Activated naive CD8-positive, alpha-beta T cell (primary cell): ENCODE data around the gene HECW1.

Experiments used
- H3K27ac Mint-ChIP-seq: one replicate; pipeline ENCODE4 v1.8.0; 2021; ENCODE audit warnings: mixed read lengths
- H3K27me3 Mint-ChIP-seq: one replicate; pipeline ENCODE4 v1.8.0; 2021; ENCODE audit warnings: mixed read lengths
- H3K36me3 Mint-ChIP-seq: one replicate; pipeline ENCODE4 v1.8.0; 2021; ENCODE audit warnings: mixed read lengths
- H3K4me1 Mint-ChIP-seq: one replicate; pipeline ENCODE4 v1.8.0; 2021; ENCODE audit warnings: low read depth, mixed read lengths
- H3K4me3 Mint-ChIP-seq: one replicate; pipeline ENCODE4 v1.8.0; 2021; ENCODE audit warnings: mild to moderate bottlenecking, mixed read lengths
- H3K9me3 Mint-ChIP-seq: one replicate; pipeline ENCODE4 v1.8.0; 2021; ENCODE audit warnings: low read depth, mixed read lengths

The HECW1 gene

GRCh38 chr7:43600056-43600455 lies 487.6 kb downstream of the HECW1 start:
- Mint-ChIP-seq H3K27ac (peak overlapping the region; percentile 74), H3K36me3 (peaks cover 8% of the 10 kb centered on the region), H3K4me3 (peak overlapping the region; percentile 59), H3K27me3 (no peaks in the 10 kb centered on the region), H3K9me3 (no peaks in the 10 kb centered on the region), H3K4me1 (peaks cover 55% of the 10 kb centered on the region)

- Mint-ChIP-seq H3K4me1 (peaks cover 50% of the 10 kb centered on the region), H3K9me3 (no peaks in the 10 kb centered on the region), H3K4me3 (no peak overlapping the region), H3K27ac (no peak overlapping the region), H3K36me3 (peaks cover 4% of the 10 kb centered on the region), H3K27me3 (no peaks in the 10 kb centered on the region)
Observed at GRCh38 chr7:43602256-43602655, 489.8 kb downstream of the HECW1 start.

- H3K9me3 Mint-ChIP-seq, result no peaks in the 10 kb centered on the region
- H3K4me3 Mint-ChIP-seq, result peak overlapping the region; percentile 4
- peaks cover 52% of the 10 kb centered on the region for H3K4me1 Mint-ChIP-seq
- peaks cover 7% of the 10 kb centered on the region for H3K36me3 Mint-ChIP-seq
- no peaks in the 10 kb centered on the region for H3K27me3 Mint-ChIP-seq
- peak overlapping the region; percentile 94 for H3K27ac Mint-ChIP-seq
Observed at GRCh38 chr7:43604251-43604650, 491.8 kb downstream of the HECW1 start.

- peak overlapping the region; percentile 76 for H3K27ac Mint-ChIP-seq
- no peaks in the 10 kb centered on the region for H3K27me3 Mint-ChIP-seq
- H3K9me3 Mint-ChIP-seq, result no peaks in the 10 kb centered on the region
- H3K4me1 Mint-ChIP-seq, result peaks cover 79% of the 10 kb centered on the region
- H3K4me3 Mint-ChIP-seq, result peak overlapping the region; percentile 40
- peaks cover 14% of the 10 kb centered on the region for H3K36me3 Mint-ChIP-seq
Observed at GRCh38 chr7:43609097-43609496, 496.6 kb downstream of the HECW1 start.

- peak overlapping the region; percentile 59 for H3K4me3 Mint-ChIP-seq
- no peaks in the 10 kb centered on the region for H3K9me3 Mint-ChIP-seq
- H3K4me1 Mint-ChIP-seq, result peaks cover 78% of the 10 kb centered on the region
- H3K27me3 Mint-ChIP-seq, result no peaks in the 10 kb centered on the region
- H3K27ac Mint-ChIP-seq, result peak overlapping the region; percentile 95
- H3K36me3 Mint-ChIP-seq, result peaks cover 16% of the 10 kb centered on the region
Observed at GRCh38 chr7:43612128-43612527, 499.7 kb downstream of the HECW1 start.

GRCh38 chr7:43612599-43613589 lies 500.4 kb downstream of the HECW1 start:
- Mint-ChIP-seq H3K9me3 (no peaks in the 10 kb centered on the region), H3K4me3 (peak overlapping the region; percentile 59), H3K4me1 (peaks cover 73% of the 10 kb centered on the region), H3K36me3 (peaks cover 16% of the 10 kb centered on the region), H3K27me3 (no peaks in the 10 kb centered on the region), H3K27ac (peak overlapping the region; percentile 95)
